Measurements from ENCODE around the gene MDP1. TPM values are rescaled to one million over a fixed set of nuclear protein-coding genes. Genes with fewer than 3 reads are reported as not detected.

The MDP1 gene
- polyA plus RNA-seq, 2 of the 4 experiments (the other 2 are of a cell fraction) = 21.6 to 38.6 TPM

DNA sequence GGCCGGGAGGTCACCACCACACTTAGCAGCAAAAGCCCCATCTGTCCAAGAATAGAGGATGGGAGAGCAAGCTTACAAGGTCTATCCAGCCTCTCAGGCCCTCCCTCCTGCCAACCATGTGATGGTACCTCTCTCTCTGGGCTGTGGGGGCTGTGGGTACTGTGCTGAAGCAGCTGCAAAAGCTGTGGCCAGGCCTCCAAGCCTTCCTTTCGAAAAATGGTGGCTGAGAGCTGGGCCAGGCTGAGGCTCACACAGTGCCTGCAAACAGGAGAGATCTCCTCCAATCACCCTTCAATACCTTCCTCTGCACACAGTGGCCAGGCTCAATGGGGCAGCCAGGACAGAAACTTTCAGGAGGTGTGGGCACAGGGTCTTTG lies 28.3 kb downstream of the MDP1 start:
- no peaks in the 10 kb centered on the region for H3K9me3 ChIP-seq
- H3K4me2 ChIP-seq = peak overlapping the region; percentile 88
- H3K4me3 ChIP-seq = peak overlapping the region; percentile 97
- H3K4me1 ChIP-seq = peaks cover 16% of the 10 kb centered on the region
- H3K27ac ChIP-seq = peak overlapping the region in 1 of 2 experiments; percentile 98; a peak in 4 of 6 replicates
- DNase-seq (ENCODE audit: low read depth in 1 of 2, low spot score in 1 of 2) (no peak), ATAC-seq (no peak), FAIRE-seq (no peak)
- CTCF ChIA-PET = interaction anchor here (1.1 to 2.1 kb wide), 5 partner anchors 27 to 79 kb away, joined by 3 to 12 read pairs (median 5); partner anchors contain the start of genes EMC9, IRF9 and MDP1
- POLR2A ChIA-PET = no interaction called here
- 53% methylated on average over 2 of the region's 2 CpGs for WGBS (ENCODE audit: missing lambda C conversion rate)
- TF ChIP-seq MAZ (IDR thresholded peaks at IDR 0.05; ENCODE audit: borderline replicate concordance, low read depth, low read length) = no peak
- TF ChIP-seq ZSCAN20 (CRISPR knock-in tag; IDR thresholded peaks at IDR 0.05) = no peak
- no peak for TF ChIP-seq HOXB13 (CRISPR knock-in tag; IDR thresholded peaks at IDR 0.05; ENCODE audit: low read depth)
- no peak for TF ChIP-seq NPAS2 (CRISPR knock-in tag; IDR thresholded peaks at IDR 0.05; ENCODE audit: borderline replicate concordance)
- TF ChIP-seq, protein P1, sequence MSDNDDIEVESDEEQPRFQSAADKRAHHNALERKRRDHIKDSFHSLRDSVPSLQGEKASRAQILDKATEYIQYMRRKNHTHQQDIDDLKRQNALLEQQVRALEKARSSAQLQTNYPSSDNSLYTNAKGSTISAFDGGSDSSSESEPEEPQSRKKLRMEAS (IDR thresholded peaks at IDR 0.05) = no peak
- TF ChIP-seq FOXS1 (CRISPR knock-in tag; IDR thresholded peaks at IDR 0.05) = no peak
- TF ChIP-seq RAD21 (conservative IDR thresholded peaks at IDR 0.05 in 1 of 2, IDR thresholded peaks at IDR 0.05 in 1 of 2) = no peak
- TF ChIP-seq, protein P2, sequence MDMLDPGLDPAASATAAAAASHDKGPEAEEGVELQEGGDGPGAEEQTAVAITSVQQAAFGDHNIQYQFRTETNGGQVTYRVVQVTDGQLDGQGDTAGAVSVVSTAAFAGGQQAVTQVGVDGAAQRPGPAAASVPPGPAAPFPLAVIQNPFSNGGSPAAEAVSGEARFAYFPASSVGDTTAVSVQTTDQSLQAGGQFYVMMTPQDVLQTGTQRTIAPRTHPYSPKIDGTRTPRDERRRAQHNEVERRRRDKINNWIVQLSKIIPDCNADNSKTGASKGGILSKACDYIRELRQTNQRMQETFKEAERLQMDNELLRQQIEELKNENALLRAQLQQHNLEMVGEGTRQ (IDR thresholded peaks at IDR 0.05) = no peak

DNA sequence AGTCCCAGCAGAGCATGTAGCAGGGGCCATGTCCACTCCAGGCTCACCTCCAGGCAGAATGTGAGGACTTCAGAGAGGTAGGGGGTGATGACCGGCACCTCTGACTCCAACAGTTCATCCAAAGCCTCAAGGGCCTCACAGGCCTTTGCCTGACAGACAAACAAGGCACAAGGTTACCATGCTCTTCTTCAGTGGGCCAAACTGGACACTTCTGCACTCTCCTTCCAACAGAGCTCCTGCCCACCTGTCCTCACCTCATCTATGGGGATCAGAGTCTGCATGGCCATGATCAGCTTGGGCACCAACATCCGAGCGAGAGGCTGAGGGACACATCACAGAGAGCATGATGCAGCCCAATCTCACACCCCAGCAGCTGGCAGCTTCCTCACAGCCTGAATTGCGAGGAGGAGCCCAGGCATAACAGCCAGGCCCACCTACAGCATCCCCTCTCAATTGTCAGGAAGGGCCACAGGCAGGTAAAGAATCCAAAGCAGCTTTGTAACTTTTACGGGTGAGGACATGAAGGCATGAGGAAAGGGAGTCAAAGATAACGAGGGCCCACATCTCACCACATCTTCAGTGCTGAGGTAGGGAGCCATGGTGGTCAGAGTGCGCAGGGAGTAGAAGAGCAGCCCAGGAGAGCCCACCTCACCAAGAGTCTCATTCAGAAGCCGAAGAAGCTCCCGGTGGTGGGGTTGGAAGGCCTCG lies 28.9 kb downstream of the MDP1 start:
- ATAC-seq (no peak), DNase-seq (ENCODE audit: low read depth in 1 of 2, low spot score in 1 of 2) (no peak), FAIRE-seq (no peak)
- POLR2A ChIA-PET = no interaction called here
- WGBS (ENCODE audit: missing lambda C conversion rate) = 89% methylated on average over 8 of the region's 10 CpGs
- CTCF ChIA-PET = interaction anchor here (1.0 to 2.1 kb wide), 6 partner anchors 26 to 78 kb away, joined by 3 to 12 read pairs (median 5); partner anchors contain the start of genes EMC9, IRF9 and MDP1
- Histone ChIP-seq H3K4me1 (peaks cover 16% of the 10 kb centered on the region), H3K4me3 (no peak overlapping the region; the same call in 1 of the 3 replicates), H3K9me3 (no peaks in the 10 kb centered on the region), H3K27ac (peak overlapping the region in 1 of 2 experiments; percentile 98; a peak in 1 of 6 replicates), H3K4me2 (peak overlapping the region; percentile 88)
- no peak for TF ChIP-seq TFCP2L1 (CRISPR knock-in tag; IDR thresholded peaks at IDR 0.05)
- TF ChIP-seq, protein P3, sequence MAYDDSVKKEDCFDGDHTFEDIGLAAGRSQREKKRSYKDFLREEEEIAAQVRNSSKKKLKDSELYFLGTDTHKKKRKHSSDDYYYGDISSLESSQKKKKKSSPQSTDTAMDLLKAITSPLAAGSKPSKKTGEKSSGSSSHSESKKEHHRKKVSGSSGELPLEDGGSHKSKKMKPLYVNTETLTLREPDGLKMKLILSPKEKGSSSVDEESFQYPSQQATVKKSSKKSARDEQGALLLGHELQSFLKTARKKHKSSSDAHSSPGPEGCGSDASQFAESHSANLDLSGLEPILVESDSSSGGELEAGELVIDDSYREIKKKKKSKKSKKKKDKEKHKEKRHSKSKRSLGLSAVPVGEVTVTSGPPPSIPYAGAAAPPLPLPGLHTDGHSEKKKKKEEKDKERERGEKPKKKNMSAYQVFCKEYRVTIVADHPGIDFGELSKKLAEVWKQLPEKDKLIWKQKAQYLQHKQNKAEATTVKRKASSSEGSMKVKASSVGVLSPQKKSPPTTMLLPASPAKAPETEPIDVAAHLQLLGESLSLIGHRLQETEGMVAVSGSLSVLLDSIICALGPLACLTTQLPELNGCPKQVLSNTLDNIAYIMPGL (CRISPR knock-in tag; IDR thresholded peaks at IDR 0.05; ENCODE audit: borderline replicate concordance) = no peak
- TF ChIP-seq, protein P4, sequence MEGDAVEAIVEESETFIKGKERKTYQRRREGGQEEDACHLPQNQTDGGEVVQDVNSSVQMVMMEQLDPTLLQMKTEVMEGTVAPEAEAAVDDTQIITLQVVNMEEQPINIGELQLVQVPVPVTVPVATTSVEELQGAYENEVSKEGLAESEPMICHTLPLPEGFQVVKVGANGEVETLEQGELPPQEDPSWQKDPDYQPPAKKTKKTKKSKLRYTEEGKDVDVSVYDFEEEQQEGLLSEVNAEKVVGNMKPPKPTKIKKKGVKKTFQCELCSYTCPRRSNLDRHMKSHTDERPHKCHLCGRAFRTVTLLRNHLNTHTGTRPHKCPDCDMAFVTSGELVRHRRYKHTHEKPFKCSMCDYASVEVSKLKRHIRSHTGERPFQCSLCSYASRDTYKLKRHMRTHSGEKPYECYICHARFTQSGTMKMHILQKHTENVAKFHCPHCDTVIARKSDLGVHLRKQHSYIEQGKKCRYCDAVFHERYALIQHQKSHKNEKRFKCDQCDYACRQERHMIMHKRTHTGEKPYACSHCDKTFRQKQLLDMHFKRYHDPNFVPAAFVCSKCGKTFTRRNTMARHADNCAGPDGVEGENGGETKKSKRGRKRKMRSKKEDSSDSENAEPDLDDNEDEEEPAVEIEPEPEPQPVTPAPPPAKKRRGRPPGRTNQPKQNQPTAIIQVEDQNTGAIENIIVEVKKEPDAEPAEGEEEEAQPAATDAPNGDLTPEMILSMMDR (IDR thresholded peaks at IDR 0.05) = no peak
- no peak for TF ChIP-seq CBX2 (IDR thresholded peaks at IDR 0.05; ENCODE audit: borderline replicate concordance, low read depth)
- TF ChIP-seq, protein P1 (IDR thresholded peaks at IDR 0.05) = no peak
- no peak for TF ChIP-seq NFE2L2 (conservative IDR thresholded peaks at IDR 0.05; ENCODE audit: low read length)
- TF ChIP-seq RCOR1 (IDR thresholded peaks at IDR 0.05; ENCODE audit: low read depth, low read length) = no peak
- TF ChIP-seq RNF2 (IDR thresholded peaks at IDR 0.05; ENCODE audit: borderline replicate concordance, low read depth) = no peak

DNA sequence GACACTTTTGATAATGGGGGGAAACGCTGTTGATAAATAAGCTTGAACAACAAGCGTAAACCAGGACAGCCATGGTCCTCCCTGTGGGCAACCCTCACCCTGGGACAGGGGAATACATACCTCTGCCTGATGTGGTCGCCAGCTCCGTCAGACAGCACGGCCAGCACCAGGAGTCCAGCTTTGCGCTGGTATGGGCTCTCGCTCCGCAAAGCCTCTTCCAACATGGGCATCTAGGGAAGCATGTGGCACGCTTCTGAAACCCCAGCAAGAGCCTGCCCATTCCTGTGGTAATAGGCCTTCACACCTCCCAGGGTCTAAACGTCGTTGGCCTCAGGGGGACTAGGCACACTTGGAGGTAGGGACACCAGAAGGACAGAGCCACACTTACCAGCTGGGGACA lies 30.1 kb downstream of the MDP1 start:
- H3K4me1 ChIP-seq = peaks cover 16% of the 10 kb centered on the region
- H3K9me3 ChIP-seq = no peaks in the 10 kb centered on the region
- ATAC-seq = no peak
- POLR2A ChIA-PET = no interaction called here
- H3K4me3 ChIP-seq = no peak overlapping the region
- TF ChIP-seq MAZ (IDR thresholded peaks at IDR 0.05; ENCODE audit: borderline replicate concordance, low read depth, low read length) = no peak
- DNase-seq (ENCODE audit: low read depth in 1 of 2, low spot score in 1 of 2) = no peak
- FAIRE-seq = no peak
- no peak overlapping the region for H3K4me2 ChIP-seq
- H3K27ac ChIP-seq = no peak overlapping the region
- CTCF ChIA-PET = interaction anchor here (0.7 to 8.0 kb wide), 8 partner anchors 10 to 111 kb away, joined by 3 to 64 read pairs (median 4); partner anchors contain the start of genes IRF9, MDP1, PSME2 and TINF2
- 95% methylated on average over 11 of the region's 11 CpGs for WGBS (ENCODE audit: missing lambda C conversion rate)
